Measurements from ENCODE around the gene MECP2. TPM values are rescaled to one million over a fixed set of nuclear protein-coding genes. Genes with fewer than 3 reads are reported as not detected.

Gene MECP2
- total RNA-seq, 1 donor from 2014 or later: 26.7 TPM

DNA sequence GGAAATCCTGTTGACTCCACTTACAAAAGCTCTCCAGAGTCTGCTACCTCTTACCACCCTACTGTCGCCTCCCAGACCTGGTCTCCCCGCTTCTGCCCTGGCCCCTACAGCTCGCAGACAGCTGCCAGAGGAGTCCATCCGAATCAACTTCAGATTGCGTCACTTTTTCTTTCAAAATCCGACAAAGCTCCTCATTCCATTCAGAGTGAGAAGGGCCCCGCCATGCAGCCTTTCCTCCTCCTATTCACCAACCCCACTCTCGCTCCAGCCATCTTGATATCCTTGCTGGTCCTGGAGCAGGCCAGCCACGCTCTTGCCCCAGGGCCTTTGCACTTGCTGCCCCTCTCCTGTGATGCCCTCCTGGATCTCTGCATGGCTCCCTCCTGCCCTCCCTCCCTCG is 41.3 kb upstream of the MECP2 start:
- Histone ChIP-seq H3K36me3 (no peaks in the 10 kb centered on the region), H4K20me1 (ENCODE audit: low read depth) (no peaks in the 10 kb centered on the region), H2AFZ (replicated peaks) (no peak overlapping the region), H3F3A (ENCODE audit: low read depth) (no peaks in the 10 kb centered on the region), H3K9me3 (ENCODE audit: low read depth) (no peaks in the 10 kb centered on the region), H3K27me3 (peaks cover 17% of the 10 kb centered on the region), H3K9ac (no peak overlapping the region), H3K4me3 (no peak overlapping the region), H3K4me2 (no peak overlapping the region), H3K27ac (no peak overlapping the region), H3K4me1 (no peaks in the 10 kb centered on the region), H3K79me2 (ENCODE audit: low read depth) (no peaks in the 10 kb centered on the region)
- no peak overlapping the region for H3K4me3 Mint-ChIP-seq
- peaks cover 2% of the 10 kb centered on the region for H3K27me3 Mint-ChIP-seq (ENCODE audit: insufficient read depth, low read depth)
- H3K36me3 Mint-ChIP-seq: no peaks in the 10 kb centered on the region
- H3K4me1 Mint-ChIP-seq: no peaks in the 10 kb centered on the region
- no peak for TF ChIP-seq EZH2 (IDR thresholded peaks at IDR 0.05)
- DNase-seq (ENCODE audit: low spot score): no peak
- peaks cover 24% of the 10 kb centered on the region for H3K9me3 Mint-ChIP-seq
- H3K27ac Mint-ChIP-seq: no peak overlapping the region

DNA sequence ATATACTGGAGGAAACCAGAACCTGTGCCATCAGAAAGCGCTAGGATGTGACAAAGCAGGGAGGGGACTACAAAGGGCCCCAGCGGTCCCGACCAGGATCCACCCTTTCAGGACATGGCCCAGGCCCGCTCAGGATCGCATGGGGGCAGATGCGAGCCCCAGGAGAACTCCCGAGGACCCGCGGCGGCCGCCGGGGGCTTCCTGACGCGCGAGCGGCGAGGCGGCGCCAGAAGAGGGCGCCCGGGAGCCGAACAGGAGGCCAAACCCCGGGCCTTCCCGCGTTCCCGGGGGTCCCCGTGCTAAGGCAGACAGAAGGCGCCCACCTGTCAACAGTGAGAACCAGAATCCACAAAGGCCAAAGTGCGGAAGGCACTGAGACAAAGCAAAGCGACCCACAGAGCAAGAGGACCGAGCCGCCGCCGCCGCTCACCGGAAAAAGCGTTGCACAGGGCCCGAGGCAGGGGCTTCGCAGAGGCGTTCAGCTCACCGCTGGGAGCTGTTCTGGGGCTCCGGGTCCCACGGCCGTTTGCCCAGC is 39.2 kb upstream of the MECP2 start:
- peak; percentile 91 for DNase-seq (ENCODE audit: low spot score)
- Histone ChIP-seq H3K79me2 (ENCODE audit: low read depth) (no peaks in the 10 kb centered on the region), H2AFZ (replicated peaks) (peak overlapping the region; percentile 95), H3F3A (ENCODE audit: low read depth) (no peaks in the 10 kb centered on the region), H3K4me2 (peak overlapping the region; percentile 63), H3K9ac (no peak overlapping the region), H3K36me3 (no peaks in the 10 kb centered on the region), H3K4me3 (peak overlapping the region; percentile 30), H3K27me3 (peaks cover 17% of the 10 kb centered on the region), H3K4me1 (no peaks in the 10 kb centered on the region), H3K9me3 (ENCODE audit: low read depth) (no peaks in the 10 kb centered on the region), H4K20me1 (ENCODE audit: low read depth) (no peaks in the 10 kb centered on the region), H3K27ac (no peak overlapping the region)
- Mint-ChIP-seq H3K27me3 (ENCODE audit: insufficient read depth, low read depth) (peaks cover 2% of the 10 kb centered on the region), H3K9me3 (peaks cover 18% of the 10 kb centered on the region), H3K4me3 (peak overlapping the region; percentile 59), H3K36me3 (no peaks in the 10 kb centered on the region), H3K4me1 (no peaks in the 10 kb centered on the region), H3K27ac (no peak overlapping the region)
- TF ChIP-seq EZH2 (IDR thresholded peaks at IDR 0.05) (no peak), EZH2phosphoT487 (IDR thresholded peaks at IDR 0.05) (no peak)
- TF ChIP-seq, protein P1, sequence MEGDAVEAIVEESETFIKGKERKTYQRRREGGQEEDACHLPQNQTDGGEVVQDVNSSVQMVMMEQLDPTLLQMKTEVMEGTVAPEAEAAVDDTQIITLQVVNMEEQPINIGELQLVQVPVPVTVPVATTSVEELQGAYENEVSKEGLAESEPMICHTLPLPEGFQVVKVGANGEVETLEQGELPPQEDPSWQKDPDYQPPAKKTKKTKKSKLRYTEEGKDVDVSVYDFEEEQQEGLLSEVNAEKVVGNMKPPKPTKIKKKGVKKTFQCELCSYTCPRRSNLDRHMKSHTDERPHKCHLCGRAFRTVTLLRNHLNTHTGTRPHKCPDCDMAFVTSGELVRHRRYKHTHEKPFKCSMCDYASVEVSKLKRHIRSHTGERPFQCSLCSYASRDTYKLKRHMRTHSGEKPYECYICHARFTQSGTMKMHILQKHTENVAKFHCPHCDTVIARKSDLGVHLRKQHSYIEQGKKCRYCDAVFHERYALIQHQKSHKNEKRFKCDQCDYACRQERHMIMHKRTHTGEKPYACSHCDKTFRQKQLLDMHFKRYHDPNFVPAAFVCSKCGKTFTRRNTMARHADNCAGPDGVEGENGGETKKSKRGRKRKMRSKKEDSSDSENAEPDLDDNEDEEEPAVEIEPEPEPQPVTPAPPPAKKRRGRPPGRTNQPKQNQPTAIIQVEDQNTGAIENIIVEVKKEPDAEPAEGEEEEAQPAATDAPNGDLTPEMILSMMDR (IDR thresholded peaks at IDR 0.05): peak; percentile 72

DNA sequence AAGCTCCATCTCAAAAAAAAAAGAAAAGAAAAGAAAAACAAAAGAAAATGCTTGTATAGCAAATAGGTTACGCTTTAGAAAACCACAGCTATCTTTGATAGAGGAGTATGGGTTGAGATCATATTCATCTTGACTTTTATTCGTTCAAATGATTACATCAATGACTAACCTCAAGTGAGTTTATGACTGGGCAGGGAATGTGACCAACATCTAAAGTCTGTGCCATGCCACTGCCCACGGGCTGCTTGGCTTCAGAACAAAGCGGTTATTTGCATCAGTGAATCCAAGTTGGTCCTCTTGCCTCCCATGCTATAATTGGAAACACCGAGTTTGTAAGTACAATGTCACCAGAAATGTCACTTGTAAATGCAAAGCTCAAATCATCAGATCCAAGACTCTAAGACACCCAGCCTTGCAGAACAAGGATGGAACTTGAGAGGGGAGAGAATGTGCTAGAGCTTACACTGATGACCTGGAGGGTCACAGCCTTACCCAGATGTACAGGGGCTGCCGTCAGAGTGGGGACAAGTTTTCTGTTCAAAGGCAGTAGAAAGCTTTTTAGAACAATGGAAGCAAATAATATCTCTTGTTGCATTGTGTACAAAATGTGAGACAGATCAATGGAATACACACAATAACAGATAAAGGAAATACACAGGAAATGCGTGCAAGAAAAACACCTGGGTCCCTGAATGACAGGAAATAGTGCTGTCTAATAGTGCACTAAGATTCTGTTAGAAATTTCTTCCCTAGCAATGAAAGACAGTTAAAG is 38.1 kb upstream of the MECP2 start:
- H3K79me2 ChIP-seq (ENCODE audit: low read depth): no peaks in the 10 kb centered on the region
- no peak for TF ChIP-seq EZH2phosphoT487 (IDR thresholded peaks at IDR 0.05)
- TF ChIP-seq EZH2 (IDR thresholded peaks at IDR 0.05): no peak
- Mint-ChIP-seq H3K27me3 (ENCODE audit: insufficient read depth, low read depth) (peaks cover 2% of the 10 kb centered on the region), H3K27ac (no peak overlapping the region), H3K9me3 (peaks cover 17% of the 10 kb centered on the region), H3K4me1 (no peaks in the 10 kb centered on the region), H3K4me3 (no peak overlapping the region), H3K36me3 (no peaks in the 10 kb centered on the region)
- no peak for DNase-seq (ENCODE audit: low spot score)
- H4K20me1 ChIP-seq (ENCODE audit: low read depth): no peaks in the 10 kb centered on the region
- no peak overlapping the region for H3K9ac ChIP-seq
- H3K4me1 ChIP-seq: no peaks in the 10 kb centered on the region
- H3K36me3 ChIP-seq: no peaks in the 10 kb centered on the region
- no peak overlapping the region for H3K4me2 ChIP-seq
- peaks cover 17% of the 10 kb centered on the region for H3K27me3 ChIP-seq
- no peak overlapping the region for H2AFZ ChIP-seq (replicated peaks)
- H3K4me3 ChIP-seq: no peak overlapping the region
- H3F3A ChIP-seq (ENCODE audit: low read depth): no peaks in the 10 kb centered on the region
- H3K9me3 ChIP-seq (ENCODE audit: low read depth): no peaks in the 10 kb centered on the region
- H3K27ac ChIP-seq: no peak overlapping the region

DNA sequence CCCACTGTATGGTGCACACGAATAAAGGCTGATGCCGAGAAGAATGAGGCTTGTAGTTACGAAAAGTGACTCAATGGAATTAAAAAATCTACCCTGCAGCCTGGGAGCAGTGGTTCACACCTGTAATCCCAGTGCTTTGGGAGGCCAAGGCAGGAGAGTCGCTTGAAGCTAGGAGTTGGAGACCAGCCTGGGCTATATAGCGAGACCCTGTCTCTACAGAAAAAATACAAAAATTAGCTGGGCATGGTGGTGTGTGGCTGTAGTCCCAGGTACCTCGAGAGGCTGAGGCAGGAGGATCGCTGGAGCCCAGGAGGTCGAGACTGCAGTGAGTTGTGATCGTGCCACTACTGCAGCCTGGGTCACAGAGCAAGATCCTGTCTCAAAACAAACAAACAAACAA is 34.8 kb upstream of the MECP2 start:
- Histone ChIP-seq H3K36me3 (no peaks in the 10 kb centered on the region), H3K4me1 (no peaks in the 10 kb centered on the region), H2AFZ (replicated peaks) (no peak overlapping the region), H3K9me3 (ENCODE audit: low read depth) (no peaks in the 10 kb centered on the region), H3K4me3 (no peak overlapping the region), H3K27me3 (peaks cover 12% of the 10 kb centered on the region), H3K79me2 (ENCODE audit: low read depth) (no peaks in the 10 kb centered on the region), H3K27ac (no peak overlapping the region), H3F3A (ENCODE audit: low read depth) (no peaks in the 10 kb centered on the region), H4K20me1 (ENCODE audit: low read depth) (no peaks in the 10 kb centered on the region), H3K9ac (no peak overlapping the region), H3K4me2 (no peak overlapping the region)
- Mint-ChIP-seq H3K36me3 (no peaks in the 10 kb centered on the region), H3K4me1 (no peaks in the 10 kb centered on the region), H3K9me3 (peaks cover 10% of the 10 kb centered on the region), H3K4me3 (no peak overlapping the region), H3K27me3 (ENCODE audit: insufficient read depth, low read depth) (no peaks in the 10 kb centered on the region), H3K27ac (no peak overlapping the region)
- no peak for DNase-seq (ENCODE audit: low spot score)
- TF ChIP-seq EZH2 (IDR thresholded peaks at IDR 0.05) (no peak), EZH2phosphoT487 (IDR thresholded peaks at IDR 0.05) (no peak)
- TF ChIP-seq, protein P1 (IDR thresholded peaks at IDR 0.05): no peak

Measured in neural progenitor cell (in vitro differentiated cells).